GM03348 (cell line): Measurements from ENCODE around the gene CWF19L1.

Source experiments
- DNase-seq: peaks from one replicate; pipeline ENCODE4 v3.0.0; 2012; ENCODE audit warnings: low spot score

Gene CWF19L1

GRCh38 chr10:100253041-100253440 lies 14.4 kb downstream of the CWF19L1 start:
- no peak for DNase-seq

- no peak for DNase-seq
Measured at GRCh38 chr10:100248820-100249219, 18.6 kb downstream of the CWF19L1 start.

- DNase-seq = no peak
Measured at GRCh38 chr10:100245484-100246220, 21.8 kb downstream of the CWF19L1 start.

GRCh38 chr10:100239851-100240250 lies 27.6 kb downstream of the CWF19L1 start:
- DNase-seq = no peak

GRCh38 chr10:100238429-100238828 lies 29.0 kb downstream of the CWF19L1 start:
- no peak for DNase-seq

- no peak for DNase-seq
Measured at GRCh38 chr10:100232101-100232500, 35.3 kb downstream of the CWF19L1 start.

- no peak for DNase-seq
Measured at GRCh38 chr10:100229819-100230422, 37.5 kb downstream of the CWF19L1 start.

GRCh38 chr10:100223879-100224278 lies 43.6 kb downstream of the CWF19L1 start:
- no peak for DNase-seq

- no peak for DNase-seq
Measured at GRCh38 chr10:100222529-100222928, 44.9 kb downstream of the CWF19L1 start.

GRCh38 chr10:100216006-100216405 lies 51.4 kb downstream of the CWF19L1 start:
- DNase-seq = no peak

GRCh38 chr10:100209303-100209702 lies 58.1 kb downstream of the CWF19L1 start:
- DNase-seq = peak; percentile 32

- no peak for DNase-seq
Measured at GRCh38 chr10:100208276-100208675, 59.2 kb downstream of the CWF19L1 start.

GRCh38 chr10:100204370-100204769 lies 63.1 kb downstream of the CWF19L1 start:
- DNase-seq = no peak

- no peak for DNase-seq
Measured at GRCh38 chr10:100201549-100201948, 65.9 kb downstream of the CWF19L1 start.

- DNase-seq = no peak
Measured at GRCh38 chr10:100194711-100195110, 72.7 kb downstream of the CWF19L1 start.

- DNase-seq = no peak
Measured at GRCh38 chr10:100192350-100192749, 75.1 kb downstream of the CWF19L1 start.

- peak; percentile 58 for DNase-seq
Measured at GRCh38 chr10:100186253-100187212, 80.9 kb downstream of the CWF19L1 start.

GRCh38 chr10:100185364-100186252 lies 81.8 kb downstream of the CWF19L1 start, which contains the start of gene ERLIN1:
ERLIN1 (minus strand) TSS chr10:100186029; CDS start chr10:100185626, 403 bp downstream.
- peak; percentile 98 for DNase-seq

GRCh38 chr10:100184840-100185239 lies 82.6 kb downstream of the CWF19L1 start:
- peak; percentile 25 for DNase-seq

- no peak for DNase-seq
Measured at GRCh38 chr10:100184426-100184825, 83.0 kb downstream of the CWF19L1 start.

- DNase-seq = no peak
Measured at GRCh38 chr10:100183481-100183880, 84.0 kb downstream of the CWF19L1 start.
